ENCODE results near the gene ADA.

- TF ChIP-seq EZH2 (IDR thresholded peaks at IDR 0.05; ENCODE audit: borderline replicate concordance, low read length): no peak
- no peak for TF ChIP-seq CTCF (conservative IDR thresholded peaks at IDR 0.05 in 1 of 2, IDR thresholded peaks at IDR 0.05 in 1 of 2; ENCODE audit: extremely low read depth in 1 of 2, insufficient read depth in 1 of 2, low read depth in 1 of 2, low read length in 2 of 2)
Measured at GRCh38 chr20:44600758-44601201, 50.7 kb downstream of the ADA start.
